Activated CD4-positive, alpha-beta T cell treated with anti-CD3 and anti-CD28 coated beads, Interleukin-10, Interleukin-2, amounts not matched to agents 100 ng/mL and 50 ng/mL, durations not matched to agents 16 hours and 8 hours (primary cell): ENCODE data around the gene ZNF423.

Experiments used
- DNase-seq: peaks from one replicate; pipeline ENCODE4 v3.0.0-alpha.2; 2020

ZNF423 gene

DNA sequence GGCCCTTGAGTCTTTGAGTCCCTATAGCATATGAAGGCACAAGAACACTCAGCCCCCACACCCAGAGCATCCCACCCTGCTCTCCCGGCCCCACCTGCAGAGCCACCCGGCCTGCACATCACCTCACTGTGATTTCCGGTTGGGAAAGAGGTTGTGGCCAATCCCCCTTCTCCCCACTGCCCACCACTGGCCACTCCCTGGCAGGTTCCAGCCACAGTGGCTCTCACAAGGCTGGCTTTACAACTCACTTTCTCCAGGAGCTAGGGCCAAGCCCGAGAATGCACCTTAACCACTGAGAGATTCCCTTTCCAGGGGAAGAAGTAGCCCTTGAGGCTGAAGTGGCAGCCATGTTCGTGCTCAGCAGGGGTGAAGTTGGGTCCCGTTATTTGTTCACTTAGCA lies 358.4 kb downstream of the ZNF423 start:
- no peak for DNase-seq

GRCh38 chr16:49496656-49497055 lies 359.3 kb downstream of the ZNF423 start:
- no peak for DNase-seq

- DNase-seq = no peak
These were observed 360.1 kb downstream of the ZNF423 start for GRCh38 chr16:49495596-49496355.

DNA sequence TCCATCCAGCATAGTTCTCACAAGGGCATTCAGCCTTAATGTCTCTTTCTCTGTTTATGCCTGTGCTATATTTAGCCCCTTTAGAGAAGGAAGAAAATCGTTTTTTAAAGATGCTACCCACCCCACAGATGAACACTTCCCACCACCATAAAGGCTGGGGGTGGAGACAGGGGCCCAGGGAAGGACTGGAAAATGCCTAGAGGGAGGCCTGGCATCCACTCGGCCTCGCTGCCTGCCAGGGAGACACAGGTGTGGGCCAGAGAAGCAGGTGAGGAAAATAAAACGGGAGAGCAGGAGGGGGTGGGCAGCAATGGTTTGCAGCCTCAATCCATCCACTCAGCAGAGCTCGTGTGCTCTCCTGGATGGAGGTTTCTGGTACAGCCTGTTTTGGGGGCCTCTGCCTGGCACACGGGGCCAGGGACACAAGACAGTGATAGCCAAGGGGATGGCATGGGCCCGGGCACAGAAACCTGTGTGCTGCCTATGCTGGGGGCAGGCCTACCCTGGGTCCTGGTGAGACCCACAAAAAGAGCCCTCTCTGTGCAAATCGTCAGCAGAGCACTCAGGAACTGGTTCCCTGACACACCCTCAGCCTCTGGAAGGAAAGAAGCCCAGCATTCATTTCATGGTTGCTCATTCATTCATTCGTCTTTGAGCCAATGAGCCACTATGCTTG lies 360.9 kb downstream of the ZNF423 start:
- DNase-seq = no peak

DNA sequence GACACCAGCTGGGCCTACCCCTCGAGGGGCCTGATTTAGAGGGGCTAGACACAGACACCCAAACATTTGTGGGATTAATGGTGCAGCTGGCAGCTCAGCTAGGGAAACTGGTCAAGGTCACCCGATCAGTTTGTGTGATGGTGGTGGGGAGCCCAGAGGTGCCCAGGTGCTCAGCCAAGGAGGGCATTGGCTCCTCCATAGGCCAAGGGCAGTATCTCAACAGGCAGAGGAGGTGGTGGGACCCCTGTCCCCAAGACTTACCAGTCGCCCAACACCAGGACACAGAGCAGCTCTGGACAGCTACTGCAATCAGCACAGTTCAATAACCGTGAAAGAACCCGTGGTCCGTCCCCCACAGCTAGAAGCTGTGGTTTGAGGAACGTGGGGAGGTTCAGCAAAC lies 361.4 kb downstream of the ZNF423 start:
- DNase-seq = no peak

DNA sequence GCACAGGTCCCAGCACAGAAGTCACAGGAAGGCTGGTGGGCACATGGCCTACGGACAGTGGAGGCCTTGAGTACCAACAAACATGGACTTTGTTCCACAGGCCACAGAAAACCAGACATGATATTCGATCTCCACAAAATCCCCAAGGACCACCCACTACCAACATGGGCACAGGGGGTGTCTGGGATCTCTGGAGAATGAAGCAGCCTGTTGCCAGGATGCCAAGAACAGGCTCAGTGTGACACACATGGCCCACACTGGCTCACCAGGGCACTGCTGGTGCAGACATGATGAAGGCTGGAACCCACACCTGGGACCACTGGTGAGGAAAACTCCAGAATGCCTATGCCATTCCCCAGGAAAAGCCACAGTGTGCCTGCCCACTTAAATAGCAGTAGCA lies 362.1 kb downstream of the ZNF423 start:
- no peak for DNase-seq

DNA sequence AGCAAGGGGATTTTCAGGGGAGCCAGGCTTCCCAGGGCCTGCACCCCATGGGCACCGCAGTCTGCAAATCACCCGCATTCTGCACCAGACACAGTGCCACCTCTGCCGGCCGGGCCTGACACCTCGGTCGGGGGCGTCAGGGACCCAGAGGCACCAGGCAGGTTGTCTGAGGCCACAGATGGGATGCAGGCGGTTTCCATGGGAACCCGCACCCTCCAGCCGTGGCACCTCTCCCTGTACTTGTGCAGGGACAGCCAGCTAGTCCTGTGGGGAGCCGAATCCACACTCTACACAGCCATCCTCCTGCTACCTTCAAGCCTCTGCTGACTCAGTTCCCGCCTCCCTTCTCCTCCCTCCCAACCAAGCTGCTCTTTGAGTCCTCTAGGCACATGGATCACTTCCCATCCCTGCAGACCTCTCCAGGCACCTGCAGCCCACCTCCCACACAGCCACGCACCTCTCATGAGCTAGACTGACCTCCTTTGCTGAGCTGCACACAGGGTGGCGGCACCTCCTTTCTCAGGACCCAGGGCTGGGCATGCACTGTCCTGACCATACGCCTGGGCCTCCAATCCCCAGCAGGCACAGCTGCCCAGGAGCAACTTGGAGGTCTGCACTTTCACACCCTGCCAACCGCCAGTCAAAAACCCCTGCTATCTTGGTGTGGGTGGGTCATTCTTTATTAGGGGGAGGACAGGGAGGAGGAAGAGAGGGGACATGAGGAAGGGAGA lies 362.9 kb downstream of the ZNF423 start:
- DNase-seq = no peak

DNA sequence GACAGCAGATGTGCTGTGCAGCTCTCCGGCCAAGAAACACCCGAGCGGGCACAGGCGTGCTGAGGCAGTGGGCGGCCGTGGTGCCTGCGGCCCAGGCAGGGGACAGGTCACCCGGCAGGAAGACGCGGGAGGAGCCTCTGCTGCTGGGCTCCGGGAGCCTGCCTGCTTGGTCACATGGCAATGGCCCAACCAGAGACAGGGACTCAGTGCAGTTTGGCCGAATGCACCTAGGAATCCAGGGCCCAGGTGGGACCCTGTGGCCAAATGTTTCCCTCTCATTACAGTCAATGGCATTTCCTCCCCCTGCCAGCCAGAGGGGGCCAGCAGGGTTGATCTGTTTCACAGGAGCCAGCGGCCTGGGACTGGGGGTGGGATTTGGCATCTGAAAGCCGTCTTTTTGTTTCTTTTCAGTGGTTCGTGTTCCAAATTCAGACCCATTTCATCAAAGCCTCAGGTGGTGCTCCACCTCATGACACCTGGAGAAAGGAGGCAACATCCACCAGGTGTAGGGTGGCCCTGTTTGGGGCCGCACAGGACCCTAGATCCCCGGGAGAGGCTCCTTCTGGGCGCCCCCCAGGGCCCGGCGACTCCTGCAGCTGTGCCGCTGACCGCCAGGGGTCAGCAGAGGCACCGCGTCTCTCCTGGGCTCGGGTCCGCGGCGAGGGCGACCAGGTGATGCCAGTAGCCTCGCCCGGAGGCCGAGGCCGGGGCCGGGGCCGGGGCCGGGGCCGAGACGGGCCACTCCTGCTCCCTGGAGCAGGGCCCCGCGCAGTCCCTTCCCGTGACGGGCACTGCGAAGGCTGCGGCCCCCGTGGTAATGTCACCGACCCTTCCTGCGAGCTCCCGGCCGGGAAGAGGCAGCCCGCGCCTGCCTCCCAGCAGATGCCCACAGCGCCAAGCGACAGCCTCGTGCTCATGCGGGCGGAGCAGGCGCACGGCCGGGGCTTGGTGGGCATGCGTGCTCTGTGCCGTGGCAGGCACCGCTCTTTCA lies 363.8 kb downstream of the ZNF423 start:
- peak; percentile 34 for DNase-seq

- DNase-seq = no peak
These were observed 364.7 kb downstream of the ZNF423 start for GRCh38 chr16:49491106-49491670.

GRCh38 chr16:49490321-49490705 lies 365.6 kb downstream of the ZNF423 start:
- no peak for DNase-seq

DNA sequence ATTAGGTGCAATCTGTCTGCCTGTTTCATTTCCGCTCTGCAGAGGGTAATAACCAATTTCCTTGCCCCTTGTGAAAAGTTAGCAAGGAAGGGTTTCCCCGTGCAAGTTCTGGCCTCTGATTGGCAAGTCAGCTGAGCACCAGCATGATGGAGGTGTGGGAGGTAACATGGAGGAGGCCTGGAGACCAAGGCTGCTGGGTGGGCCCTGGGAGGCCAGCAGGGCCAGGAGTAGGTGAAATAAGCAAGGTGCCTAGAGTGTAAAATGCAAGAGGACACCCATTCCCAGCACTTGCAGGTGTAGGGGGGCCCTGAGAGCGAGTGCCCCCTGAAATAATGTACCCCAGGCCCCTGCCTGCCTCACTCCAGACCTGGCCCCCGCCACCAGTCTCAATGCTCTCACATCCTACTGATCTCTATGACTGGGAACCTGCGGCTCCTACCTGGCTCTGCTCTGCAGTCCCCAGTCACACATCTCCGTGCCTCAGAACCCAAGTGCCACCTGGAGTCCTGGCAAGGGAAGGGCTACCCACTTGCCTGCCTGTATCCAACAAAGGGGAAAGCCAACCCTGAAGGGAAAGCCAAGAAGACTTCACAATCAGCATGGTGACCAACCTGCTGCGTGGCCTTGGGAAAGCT lies 366.1 kb downstream of the ZNF423 start:
- no peak for DNase-seq

GRCh38 chr16:49488740-49489525 lies 367.0 kb downstream of the ZNF423 start:
- no peak for DNase-seq

GRCh38 chr16:49488336-49488735 lies 367.6 kb downstream of the ZNF423 start:
- no peak for DNase-seq

- DNase-seq = no peak
These were observed 368.2 kb downstream of the ZNF423 start for GRCh38 chr16:49487746-49488145.

GRCh38 chr16:49486400-49486799 lies 369.5 kb downstream of the ZNF423 start:
- no peak for DNase-seq

GRCh38 chr16:49485663-49486062 lies 370.2 kb downstream of the ZNF423 start:
- DNase-seq = no peak

DNA sequence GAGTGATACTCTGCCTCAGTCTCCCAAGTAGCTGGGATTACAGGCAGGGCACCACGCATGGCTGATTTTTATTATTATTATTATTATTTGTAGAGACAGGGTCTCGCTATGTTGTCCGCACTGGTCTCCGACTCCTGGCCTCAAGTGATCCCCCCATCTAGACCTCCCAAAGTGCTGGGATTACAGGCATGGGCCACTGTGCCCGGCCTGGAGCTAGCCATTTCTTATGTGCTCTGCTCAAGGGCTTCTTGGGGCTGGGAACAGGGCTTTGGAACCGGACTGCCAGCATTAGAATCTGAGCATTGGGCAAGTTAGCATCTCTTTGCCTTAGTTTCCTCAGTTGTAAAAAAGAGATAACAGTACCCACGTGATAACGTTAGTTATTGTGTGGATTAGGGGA lies 371.0 kb downstream of the ZNF423 start:
- DNase-seq = no peak

DNA sequence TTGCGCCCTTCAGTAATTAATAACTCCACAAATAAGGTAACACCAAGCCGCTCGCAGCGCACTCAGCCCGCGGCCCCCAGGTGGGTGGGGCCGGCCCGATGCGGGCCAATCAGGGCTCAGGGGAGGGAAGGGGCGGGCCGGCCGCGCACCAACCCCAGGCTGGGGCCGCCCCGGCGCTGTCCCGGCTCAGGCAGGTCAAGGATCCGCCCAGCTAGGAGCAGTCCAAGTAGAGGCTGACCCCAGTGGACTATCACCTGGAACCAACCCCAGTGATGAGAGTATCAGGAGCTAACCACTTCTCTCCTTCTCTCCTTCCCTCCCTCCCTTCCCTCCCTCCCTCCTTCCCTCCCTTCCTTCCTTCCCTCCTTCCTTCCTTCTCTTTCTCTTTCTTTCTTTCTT lies 371.5 kb downstream of the ZNF423 start:
- peak; percentile 4 for DNase-seq

DNA sequence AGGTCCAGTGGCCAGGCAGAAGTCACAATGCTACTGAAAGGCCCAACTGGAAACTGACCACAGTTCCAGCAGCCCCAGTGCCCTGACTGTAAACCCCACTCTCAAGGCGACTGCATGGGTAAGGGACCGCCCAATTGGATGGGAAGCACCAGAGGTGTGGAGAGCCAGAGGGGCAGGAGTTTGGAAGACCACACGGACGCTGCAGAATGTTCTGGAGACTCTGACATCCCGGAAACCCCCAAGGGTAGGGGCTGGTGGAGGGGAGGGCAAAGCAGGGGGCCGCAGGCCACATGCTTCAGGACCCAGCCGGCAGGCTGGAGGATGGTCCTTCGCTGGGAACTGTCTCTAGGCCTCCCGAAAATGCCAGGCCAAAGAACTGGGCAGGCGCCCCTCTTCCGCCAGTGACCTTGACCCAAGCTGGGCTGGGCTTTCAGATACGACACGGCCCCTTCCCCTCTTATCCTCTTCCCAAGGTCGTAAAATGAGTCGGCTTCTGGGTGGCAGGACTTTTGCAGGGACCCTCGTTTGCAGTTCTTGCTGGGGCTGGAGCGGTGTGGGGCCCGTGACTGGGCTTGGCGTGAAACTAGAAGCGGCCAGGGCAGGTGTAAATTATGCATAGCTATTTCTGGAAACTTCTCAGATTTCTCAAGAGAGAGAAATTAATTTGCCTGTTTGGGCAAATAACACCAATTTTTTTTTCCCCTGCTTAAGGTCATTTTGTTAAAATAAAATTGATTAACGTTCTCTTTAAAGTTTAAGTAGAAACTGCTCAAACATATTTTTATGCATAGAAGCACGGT lies 372.1 kb downstream of the ZNF423 start:
- no peak for DNase-seq

DNA sequence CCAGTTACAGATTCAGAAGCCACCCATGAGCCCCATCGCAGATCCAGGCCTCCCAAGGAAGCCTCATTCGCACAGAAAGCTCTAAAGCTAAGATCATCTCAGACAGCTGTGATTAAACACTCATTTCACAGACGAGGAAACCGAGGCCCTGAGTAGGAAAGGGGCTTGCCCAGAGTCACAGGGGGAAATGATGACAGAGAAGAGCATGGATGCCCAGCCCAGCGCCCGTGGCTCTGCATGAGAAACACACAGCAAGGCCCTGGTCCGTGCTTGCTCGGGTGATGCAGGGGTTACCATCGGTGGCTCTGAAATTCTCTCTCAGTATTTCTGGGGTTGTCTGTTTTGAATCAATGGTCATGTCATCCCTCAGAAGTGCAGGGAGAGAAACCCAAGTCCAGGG lies 372.7 kb downstream of the ZNF423 start:
- no peak for DNase-seq
